Measurements from ENCODE around the gene GPN2. TPM values are rescaled to one million over a fixed set of nuclear protein-coding genes. Genes with fewer than 3 reads are reported as not detected.

The GPN2 gene
- polyA plus RNA-seq, 1 donor from 2014 or later, result 20.2 TPM

GRCh38 chr1:26861286-26861701 is 28.8 kb downstream of the GPN2 start:
- H3K4me3 ChIP-seq (ENCODE audit: low read length), result no peak overlapping the region
- no peaks in the 10 kb centered on the region for H3K36me3 ChIP-seq (ENCODE audit: insufficient read depth, low read length)
- H3K9me2 ChIP-seq (ENCODE audit: insufficient read depth, low read length), result no peaks in the 10 kb centered on the region
- no peak overlapping the region for H3K9ac ChIP-seq (ENCODE audit: low read length)
- H4K20me1 ChIP-seq (ENCODE audit: insufficient read depth), result no peaks in the 10 kb centered on the region
- H3K79me2 ChIP-seq (replicated peaks; ENCODE audit: insufficient read depth, low read length), result no peaks in the 10 kb centered on the region
- H3K4me2 ChIP-seq (ENCODE audit: low read length), result no peak overlapping the region
- no peak for TF ChIP-seq EP300 (conservative IDR thresholded peaks at IDR 0.05; ENCODE audit: poor library complexity, severe bottlenecking)
- no peak for TF ChIP-seq SMC3 (conservative IDR thresholded peaks at IDR 0.05; ENCODE audit: poor library complexity)
- no peak for TF ChIP-seq MXI1 (conservative IDR thresholded peaks at IDR 0.05; ENCODE audit: poor library complexity, severe bottlenecking)
- TF ChIP-seq CTCF (IDR thresholded peaks at IDR 0.05; ENCODE audit: poor library complexity, severe bottlenecking), result no peak
- no peak for TF ChIP-seq REST (IDR thresholded peaks at IDR 0.05; ENCODE audit: borderline replicate concordance)
- no peak for TF ChIP-seq RAD21 (conservative IDR thresholded peaks at IDR 0.05)
- no peak for TF ChIP-seq TAF1 (IDR thresholded peaks at IDR 0.05; ENCODE audit: low read depth)
- no peak for TF ChIP-seq EZH2 (IDR thresholded peaks at IDR 0.05; ENCODE audit: borderline replicate concordance, insufficient read depth, low read length, poor library complexity, severe bottlenecking)
- TF ChIP-seq POLR2AphosphoS5 (IDR thresholded peaks at IDR 0.05), result no peak
- no peak overlapping the region for H3K27ac ChIP-seq (ENCODE audit: low read length)
- no peaks in the 10 kb centered on the region for H3K27me3 ChIP-seq (ENCODE audit: insufficient read depth, low read depth, low read length)
- H3F3A ChIP-seq (ENCODE audit: insufficient read depth, low read length, poor library complexity, severe bottlenecking), result no peaks in the 10 kb centered on the region
- no peaks in the 10 kb centered on the region for H3K9me3 ChIP-seq (ENCODE audit: low read length)
- H2AFZ ChIP-seq (ENCODE audit: low read depth, low read length), result no peak overlapping the region

GRCh38 chr1:26858891-26859640 is 31.0 kb downstream of the GPN2 start:
- TF ChIP-seq REST (IDR thresholded peaks at IDR 0.05; ENCODE audit: borderline replicate concordance) (no peak), EP300 (conservative IDR thresholded peaks at IDR 0.05; ENCODE audit: poor library complexity, severe bottlenecking) (no peak)
- Histone ChIP-seq H3K9me2 (ENCODE audit: insufficient read depth, low read length) (no peaks in the 10 kb centered on the region), H3K79me2 (replicated peaks; ENCODE audit: insufficient read depth, low read length) (no peaks in the 10 kb centered on the region), H3K27me3 (ENCODE audit: insufficient read depth, low read depth, low read length) (no peaks in the 10 kb centered on the region), H3K9ac (ENCODE audit: low read length) (no peak overlapping the region), H3K4me3 (ENCODE audit: low read length) (no peak overlapping the region), H3F3A (ENCODE audit: insufficient read depth, low read length, poor library complexity, severe bottlenecking) (no peaks in the 10 kb centered on the region), H4K20me1 (ENCODE audit: insufficient read depth) (no peaks in the 10 kb centered on the region), H3K9me3 (ENCODE audit: low read length) (no peaks in the 10 kb centered on the region), H3K4me2 (ENCODE audit: low read length) (no peak overlapping the region), H3K36me3 (ENCODE audit: insufficient read depth, low read length) (no peaks in the 10 kb centered on the region), H3K27ac (ENCODE audit: low read length) (no peak overlapping the region), H2AFZ (ENCODE audit: low read depth, low read length) (no peak overlapping the region)
